ENCODE measurements around the gene MPZ. TPM values are rescaled to one million over a fixed set of nuclear protein-coding genes. Genes with fewer than 3 reads are reported as not detected.
"Not testable (repeated sequence)": the region's sequence is repeated elsewhere in the genome, so short reads cannot be mapped to it uniquely, and the experiment has no call there.

MPZ gene
- total RNA-seq, 1 donor from 2014 or later = 16.4 TPM

DNA sequence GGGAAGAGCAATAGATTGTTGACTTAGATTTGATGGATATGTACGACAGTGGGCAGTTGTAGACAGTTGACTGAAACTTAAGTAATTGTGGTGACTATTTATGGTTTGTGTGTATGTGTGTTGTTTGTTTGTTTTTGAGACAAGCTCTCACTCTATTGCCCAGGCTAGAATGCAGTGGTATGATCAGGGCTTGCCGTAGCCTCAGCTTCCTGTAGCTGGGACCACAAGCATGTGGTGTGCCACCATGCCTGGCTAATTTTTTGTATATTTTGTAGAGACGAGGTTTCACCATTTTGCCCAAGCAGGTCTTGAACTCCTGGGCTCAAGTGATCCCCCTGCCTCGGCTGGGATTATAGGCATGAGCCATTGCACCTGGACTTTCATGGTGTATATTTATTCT, 14.3 kb upstream of the MPZ start:
- Mint-ChIP-seq H3K9me3 (ENCODE audit: unreplicated experiment) (no peaks in the 10 kb centered on the region), H3K36me3 (ENCODE audit: unreplicated experiment) (no peaks in the 10 kb centered on the region), H3K27ac (ENCODE audit: unreplicated experiment) (no peak overlapping the region), H3K27me3 (ENCODE audit: unreplicated experiment) (peaks cover 2% of the 10 kb centered on the region), H3K4me1 (ENCODE audit: low read depth, unreplicated experiment) (no peaks in the 10 kb centered on the region), H3K4me3 (ENCODE audit: unreplicated experiment) (no peak overlapping the region)
- TF ChIP-seq, protein P1, sequence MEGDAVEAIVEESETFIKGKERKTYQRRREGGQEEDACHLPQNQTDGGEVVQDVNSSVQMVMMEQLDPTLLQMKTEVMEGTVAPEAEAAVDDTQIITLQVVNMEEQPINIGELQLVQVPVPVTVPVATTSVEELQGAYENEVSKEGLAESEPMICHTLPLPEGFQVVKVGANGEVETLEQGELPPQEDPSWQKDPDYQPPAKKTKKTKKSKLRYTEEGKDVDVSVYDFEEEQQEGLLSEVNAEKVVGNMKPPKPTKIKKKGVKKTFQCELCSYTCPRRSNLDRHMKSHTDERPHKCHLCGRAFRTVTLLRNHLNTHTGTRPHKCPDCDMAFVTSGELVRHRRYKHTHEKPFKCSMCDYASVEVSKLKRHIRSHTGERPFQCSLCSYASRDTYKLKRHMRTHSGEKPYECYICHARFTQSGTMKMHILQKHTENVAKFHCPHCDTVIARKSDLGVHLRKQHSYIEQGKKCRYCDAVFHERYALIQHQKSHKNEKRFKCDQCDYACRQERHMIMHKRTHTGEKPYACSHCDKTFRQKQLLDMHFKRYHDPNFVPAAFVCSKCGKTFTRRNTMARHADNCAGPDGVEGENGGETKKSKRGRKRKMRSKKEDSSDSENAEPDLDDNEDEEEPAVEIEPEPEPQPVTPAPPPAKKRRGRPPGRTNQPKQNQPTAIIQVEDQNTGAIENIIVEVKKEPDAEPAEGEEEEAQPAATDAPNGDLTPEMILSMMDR (IDR thresholded peaks at IDR 0.05; ENCODE audit: partially characterized antibody, unreplicated experiment) = no peak
- no peak for DNase-seq

DNA sequence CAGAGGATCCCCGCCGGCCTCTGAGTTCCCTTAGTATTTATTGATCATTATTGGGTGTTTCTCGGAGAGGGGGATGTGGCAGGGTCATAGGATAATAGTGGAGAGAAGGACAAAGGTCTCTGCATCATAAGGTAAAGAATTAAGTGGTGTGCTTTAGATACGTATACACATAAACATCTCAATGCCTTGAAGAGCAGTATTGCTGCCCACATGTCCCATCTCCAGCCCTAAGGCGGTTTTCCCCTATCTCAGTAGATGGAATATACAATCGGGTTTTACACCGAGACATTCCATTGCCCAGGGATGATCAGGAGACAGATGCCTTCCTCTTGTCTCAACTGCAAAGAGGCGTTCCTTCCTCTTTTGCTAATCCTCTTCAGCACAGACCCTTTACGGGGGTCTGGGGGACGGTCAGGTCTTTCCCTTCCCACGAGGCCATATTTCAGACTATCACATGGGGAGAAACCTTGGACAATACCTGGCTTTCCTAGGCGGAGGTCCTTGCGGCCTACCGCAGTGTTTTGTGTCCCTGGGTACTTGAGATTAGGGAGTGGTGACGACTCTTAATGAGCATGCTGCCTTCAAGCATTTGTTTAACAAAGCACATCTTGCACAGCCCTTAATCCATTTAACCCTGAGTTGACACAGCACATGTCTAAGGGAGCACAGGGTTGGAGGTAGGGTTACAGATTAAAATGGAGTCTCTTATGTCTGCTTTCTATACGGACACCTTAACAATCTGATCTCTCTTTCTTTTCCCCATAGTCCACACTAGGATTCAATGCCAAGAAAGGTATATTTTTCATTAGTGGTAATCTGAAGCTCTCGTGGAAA, 6.3 kb upstream of the MPZ start:
- not testable (repeated sequence) for H3K36me3 Mint-ChIP-seq (ENCODE audit: unreplicated experiment); H3K27me3 Mint-ChIP-seq (ENCODE audit: unreplicated experiment); DNase-seq; H3K9me3 Mint-ChIP-seq (ENCODE audit: unreplicated experiment)
- H3K4me1 Mint-ChIP-seq (ENCODE audit: low read depth, unreplicated experiment) = peaks cover 20% of the 10 kb centered on the region
- H3K4me3 Mint-ChIP-seq (ENCODE audit: unreplicated experiment) = peak overlapping the region; percentile 98
- H3K27ac Mint-ChIP-seq (ENCODE audit: unreplicated experiment) = peak overlapping the region; percentile 98

DNA sequence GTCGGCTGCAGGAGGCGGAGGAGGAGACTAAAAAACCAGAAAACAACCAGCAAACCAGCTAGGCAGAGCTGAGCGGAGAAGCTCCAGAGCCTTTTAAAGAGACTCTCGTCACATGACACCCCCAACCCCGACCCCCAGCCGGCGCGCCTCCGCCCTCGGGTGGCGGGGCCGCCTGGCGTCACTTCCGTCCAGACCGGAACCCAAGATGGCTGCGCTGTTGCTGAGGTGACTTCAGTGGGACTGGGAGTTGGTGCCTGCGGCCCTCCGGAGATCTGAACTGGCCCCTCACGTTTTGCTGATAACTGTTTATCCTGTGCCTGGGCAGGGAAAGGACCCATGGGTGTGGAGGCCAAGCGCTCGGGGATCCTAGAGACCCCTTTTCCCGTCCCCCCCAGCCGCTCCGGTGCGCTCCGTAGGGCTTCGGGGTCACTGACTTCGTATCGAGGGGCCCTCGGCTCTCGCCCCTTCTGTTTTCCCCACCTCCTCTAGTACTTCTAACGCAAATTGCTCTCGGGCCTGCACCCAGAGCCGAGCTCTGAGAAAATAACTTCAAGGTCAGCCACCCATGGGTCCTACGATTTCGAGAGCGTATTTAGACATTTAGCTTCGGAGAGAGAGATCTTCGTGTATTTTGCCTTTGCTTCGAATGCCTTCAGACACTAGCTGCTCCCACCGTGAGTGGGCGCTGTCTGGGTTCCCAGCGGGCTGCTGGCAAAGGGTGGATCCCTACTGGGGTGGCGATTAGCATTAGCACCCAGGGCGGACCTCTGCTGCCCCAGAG, 4.6 kb upstream of the MPZ start, which contains the start of gene SDHC:
TSS of gene SDHC (plus strand) at position 181 of the 781 bp plus-strand sequence. CDS start at position 206, 25 bp downstream.
- Mint-ChIP-seq H3K27me3 (ENCODE audit: unreplicated experiment) (peaks cover 8% of the 10 kb centered on the region), H3K4me3 (ENCODE audit: unreplicated experiment) (peak within 1 kb of the TSS; percentile 98), H3K9me3 (ENCODE audit: unreplicated experiment) (peaks cover 2% of the 10 kb centered on the region), H3K27ac (ENCODE audit: unreplicated experiment) (peak within 1 kb of the TSS; percentile 98), H3K4me1 (ENCODE audit: low read depth, unreplicated experiment) (peaks cover 28% of the 10 kb centered on the region), H3K36me3 (ENCODE audit: unreplicated experiment) (no peaks in the 10 kb centered on the region)
- TF ChIP-seq, protein P1 (IDR thresholded peaks at IDR 0.05; ENCODE audit: partially characterized antibody, unreplicated experiment) = no peak
- peak; percentile 92 for DNase-seq

GRCh38 chr1:161313554-161314200, 3.9 kb upstream of the MPZ start:
- H3K4me3 Mint-ChIP-seq (ENCODE audit: unreplicated experiment) = peak overlapping the region; percentile 98
- peak overlapping the region; percentile 98 for H3K27ac Mint-ChIP-seq (ENCODE audit: unreplicated experiment)
- TF ChIP-seq, protein P1 (IDR thresholded peaks at IDR 0.05; ENCODE audit: partially characterized antibody, unreplicated experiment) = no peak
- no peak for DNase-seq
- peaks cover 2% of the 10 kb centered on the region for H3K9me3 Mint-ChIP-seq (ENCODE audit: unreplicated experiment)
- no peaks in the 10 kb centered on the region for H3K36me3 Mint-ChIP-seq (ENCODE audit: unreplicated experiment)
- peaks cover 28% of the 10 kb centered on the region for H3K4me1 Mint-ChIP-seq (ENCODE audit: low read depth, unreplicated experiment)
- H3K27me3 Mint-ChIP-seq (ENCODE audit: unreplicated experiment) = peaks cover 8% of the 10 kb centered on the region

GRCh38 chr1:161311595-161312181, 1.9 kb upstream of the MPZ start:
- Mint-ChIP-seq H3K4me1 (ENCODE audit: low read depth, unreplicated experiment) (peaks cover 45% of the 10 kb centered on the region), H3K27me3 (ENCODE audit: unreplicated experiment) (peaks cover 8% of the 10 kb centered on the region), H3K9me3 (ENCODE audit: unreplicated experiment) (peaks cover 7% of the 10 kb centered on the region), H3K36me3 (ENCODE audit: unreplicated experiment) (no peaks in the 10 kb centered on the region), H3K27ac (ENCODE audit: unreplicated experiment) (no peak overlapping the region), H3K4me3 (ENCODE audit: unreplicated experiment) (no peak overlapping the region)
- TF ChIP-seq, protein P1 (IDR thresholded peaks at IDR 0.05; ENCODE audit: partially characterized antibody, unreplicated experiment) = no peak
- no peak for DNase-seq
